Measurements from ENCODE around the gene LRP5. TPM values are rescaled to one million over a fixed set of nuclear protein-coding genes. Genes with fewer than 3 reads are reported as not detected.

Gene LRP5
- total and polyA plus RNA-seq, 10 donors, result 3.9 to 21.8 (median 14.1) TPM

GRCh38 chr11:68382358-68382998, 70.1 kb downstream of the LRP5 start:
- Histone ChIP-seq H3K9me3 (no peaks in the 10 kb centered on the region), H3K4me3 (no peak overlapping the region), H3K27me3 (replicated peaks in 1 of 7) (peaks cover 0 to 6% (median 0%) of the 10 kb centered on the region in 7 donors), H3K36me3 (peaks cover 0 to 7% (median 0%) of the 10 kb centered on the region in 6 donors), H3K4me1 (peaks cover 39 to 69% (median 53%) of the 10 kb centered on the region in 6 donors), H3K27ac (peak overlapping the region in 4 of 8 donors; percentile 2 to 72 (median 70))
- no peak for DNase-seq
- WGBS, 5 donors, result 71 to 85% (median 75%) methylated on average over 16 of the region's 16 CpGs
- intact Hi-C loops (cut with DNase I; ENCODE audit: low total_unique reads), result no loop called here
- no peak for TF ChIP-seq CTCF (IDR thresholded peaks at IDR 0.05 in 8 of 11, conservative IDR thresholded peaks at IDR 0.05 in 3 of 11)
- no peak for TF ChIP-seq POLR2AphosphoS5 (IDR thresholded peaks at IDR 0.05)
- no peak for TF ChIP-seq POLR2A (IDR thresholded peaks at IDR 0.05)

GRCh38 chr11:68383976-68384501, 71.6 kb downstream of the LRP5 start:
- Histone ChIP-seq H3K9me3 (no peaks in the 10 kb centered on the region), H3K4me3 (no peak overlapping the region), H3K36me3 (peaks cover 0 to 7% (median 0%) of the 10 kb centered on the region in 6 donors), H3K4me1 (peaks cover 29 to 53% (median 45%) of the 10 kb centered on the region in 6 donors), H3K27me3 (replicated peaks in 1 of 7) (peaks cover 0 to 6% (median 0%) of the 10 kb centered on the region in 7 donors), H3K27ac (no peak overlapping the region)
- peak; percentile 61 for DNase-seq
- TF ChIP-seq POLR2AphosphoS5 (IDR thresholded peaks at IDR 0.05), result no peak
- no peak for TF ChIP-seq POLR2A (IDR thresholded peaks at IDR 0.05)
- peak; percentile 64 to 93 (median 88) for TF ChIP-seq CTCF (IDR thresholded peaks at IDR 0.05 in 8 of 11, conservative IDR thresholded peaks at IDR 0.05 in 3 of 11)
- intact Hi-C loops (cut with DNase I; ENCODE audit: low total_unique reads), result no loop called here
- 7 to 21% (median 15%) methylated on average over 5 to 9 of the region's 9 CpGs for WGBS, 5 donors

GRCh38 chr11:68384530-68385081, 72.2 kb downstream of the LRP5 start:
- 89 to 97% (median 93%) methylated on average over 12 to 13 of the region's 13 CpGs for WGBS, 5 donors
- Histone ChIP-seq H3K27me3 (replicated peaks in 1 of 7) (peaks cover 0 to 6% (median 0%) of the 10 kb centered on the region in 7 donors), H3K4me1 (peaks cover 25 to 48% (median 41%) of the 10 kb centered on the region in 6 donors), H3K27ac (no peak overlapping the region), H3K9me3 (no peaks in the 10 kb centered on the region), H3K4me3 (no peak overlapping the region), H3K36me3 (peaks cover 0 to 7% (median 0%) of the 10 kb centered on the region in 6 donors)
- peak; percentile 64 for DNase-seq
- intact Hi-C loops (cut with DNase I; ENCODE audit: low total_unique reads), result no loop called here
- TF ChIP-seq POLR2AphosphoS5 (IDR thresholded peaks at IDR 0.05) (no peak), CTCF (IDR thresholded peaks at IDR 0.05 in 8 of 11, conservative IDR thresholded peaks at IDR 0.05 in 3 of 11) (no peak), POLR2A (IDR thresholded peaks at IDR 0.05) (no peak)

- TF ChIP-seq CTCF (IDR thresholded peaks at IDR 0.05 in 8 of 11, conservative IDR thresholded peaks at IDR 0.05 in 3 of 11), result no peak
- no peak for TF ChIP-seq POLR2A (IDR thresholded peaks at IDR 0.05)
- TF ChIP-seq POLR2AphosphoS5 (IDR thresholded peaks at IDR 0.05), result no peak
- Histone ChIP-seq H3K4me1 (peaks cover 20 to 42% (median 36%) of the 10 kb centered on the region in 6 donors), H3K36me3 (peaks cover 0 to 10% (median 0%) of the 10 kb centered on the region in 6 donors), H3K27me3 (replicated peaks in 1 of 7) (peaks cover 0 to 6% (median 0%) of the 10 kb centered on the region in 7 donors), H3K4me3 (no peak overlapping the region), H3K9me3 (no peaks in the 10 kb centered on the region), H3K27ac (no peak overlapping the region)
- intact Hi-C loops (cut with DNase I; ENCODE audit: low total_unique reads), result no loop called here
- 90 to 96% (median 95%) methylated on average over 3 to 8 of the region's 8 CpGs for WGBS, 5 donors
- DNase-seq, result no peak
Observed at GRCh38 chr11:68385128-68385527, 72.7 kb downstream of the LRP5 start.
